GM23248 (cell line): ENCODE results near the gene MNAT1.

Source experiments
- EZH2 ChIP-seq: fragments of 200-600 bp; sonication (generic); IDR thresholded peaks from 2 replicates; pipeline ENCODE4 v1.6.1; 2018; ENCODE audit warnings: antibody characterized with exemption, mild to moderate bottlenecking; ENCODE audit not compliant: insufficient read depth, poor library complexity, severe bottlenecking
- EZH2phosphoT487 ChIP-seq: fragments of 200-600 bp; sonication (generic); IDR thresholded peaks from 2 replicates; pipeline ENCODE4 v1.6.1; 2018; ENCODE audit warnings: antibody characterized with exemption, moderate library complexity, mild to moderate bottlenecking, low read depth; ENCODE audit not compliant: insufficient read depth

GRCh38 chr14:60695327-60695726 is 39.2 kb upstream of the MNAT1 start:
- TF ChIP-seq EZH2 (no peak), EZH2phosphoT487 (no peak)
